ENCODE data around the gene PUDP. TPM values are rescaled to one million over a fixed set of nuclear protein-coding genes. Genes with fewer than 3 reads are reported as not detected.
A peak's percentile ranks its signal among the peaks of the same experiment; 100 is the strongest.
"Not testable (repeated sequence)": the region's sequence is repeated elsewhere in the genome, so short reads cannot be mapped to it uniquely, and the experiment has no call there.

The PUDP gene
- total RNA-seq, 1 donor from 2014 or later = 5.8 TPM

DNA sequence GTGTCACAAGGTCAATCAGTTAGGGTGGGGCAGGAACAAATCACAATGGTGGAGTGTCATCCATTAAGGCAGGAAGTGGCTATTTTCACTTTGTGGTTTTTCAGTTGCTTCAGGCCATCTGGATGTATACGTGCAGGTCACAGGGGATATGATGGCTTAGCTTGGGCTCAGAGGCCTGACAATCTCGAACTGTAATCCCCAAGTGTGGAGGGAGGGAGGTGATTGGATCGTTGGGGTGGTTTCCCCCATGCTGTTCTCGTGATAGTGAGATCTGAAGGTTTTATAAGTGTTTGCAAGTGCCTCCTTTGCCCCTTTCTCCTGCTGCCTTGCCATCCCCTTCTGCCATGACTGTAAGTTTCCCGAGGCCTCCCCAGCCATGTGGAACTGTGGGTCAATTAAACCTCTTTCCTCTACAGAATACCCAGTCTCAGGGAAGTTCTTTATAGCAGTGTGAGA lies 37.1 kb downstream of the PUDP start:
- ATAC-seq = no peak
- no peak for DNase-seq (ENCODE audit: low spot score)

DNA sequence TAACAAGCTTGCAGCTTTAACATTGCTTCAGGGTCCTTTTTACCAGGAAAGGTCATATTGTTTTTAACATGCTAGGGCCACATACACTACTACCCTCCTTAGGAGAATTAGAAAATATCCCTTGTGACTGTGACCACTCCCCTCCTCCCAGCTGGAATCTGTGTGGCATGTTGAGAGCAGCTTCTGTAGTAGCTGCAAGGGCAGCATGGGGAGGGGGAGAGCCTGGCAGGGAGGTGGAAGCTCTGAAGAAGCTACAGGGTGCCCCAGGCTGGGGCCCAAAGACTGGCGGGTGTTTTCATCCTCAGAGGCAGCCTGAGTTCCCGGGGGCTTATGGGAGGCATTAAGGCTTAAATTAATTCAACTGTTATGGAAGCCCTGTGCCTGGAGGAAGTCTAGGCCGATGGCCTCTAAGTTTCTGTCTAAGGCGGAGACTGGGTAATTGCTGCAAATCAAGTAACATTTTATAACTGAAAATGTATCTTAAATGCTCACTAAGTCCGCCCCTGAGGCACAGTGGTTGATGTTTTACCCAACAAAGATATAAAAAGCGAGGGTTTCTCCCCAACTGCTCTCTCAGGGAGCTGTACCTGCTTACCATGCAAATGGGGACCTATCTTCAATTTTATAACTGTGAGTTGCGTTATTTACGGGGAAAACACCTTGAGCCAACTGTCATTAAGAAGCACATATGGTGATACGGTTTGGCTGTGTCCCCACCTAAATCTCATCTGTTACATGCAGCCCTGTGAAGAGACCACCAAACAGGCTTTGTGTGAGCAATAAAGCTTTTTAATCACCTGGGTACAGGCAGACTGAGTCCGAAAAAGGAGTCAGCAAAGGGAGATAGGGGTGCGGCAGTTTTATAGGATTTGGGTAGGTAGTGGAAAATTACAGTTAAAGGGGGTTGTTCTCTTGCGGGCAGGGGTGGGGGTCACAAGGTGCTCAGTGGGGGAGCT lies 37.8 kb downstream of the PUDP start:
- ATAC-seq = no peak
- DNase-seq (ENCODE audit: low spot score) = no peak

DNA sequence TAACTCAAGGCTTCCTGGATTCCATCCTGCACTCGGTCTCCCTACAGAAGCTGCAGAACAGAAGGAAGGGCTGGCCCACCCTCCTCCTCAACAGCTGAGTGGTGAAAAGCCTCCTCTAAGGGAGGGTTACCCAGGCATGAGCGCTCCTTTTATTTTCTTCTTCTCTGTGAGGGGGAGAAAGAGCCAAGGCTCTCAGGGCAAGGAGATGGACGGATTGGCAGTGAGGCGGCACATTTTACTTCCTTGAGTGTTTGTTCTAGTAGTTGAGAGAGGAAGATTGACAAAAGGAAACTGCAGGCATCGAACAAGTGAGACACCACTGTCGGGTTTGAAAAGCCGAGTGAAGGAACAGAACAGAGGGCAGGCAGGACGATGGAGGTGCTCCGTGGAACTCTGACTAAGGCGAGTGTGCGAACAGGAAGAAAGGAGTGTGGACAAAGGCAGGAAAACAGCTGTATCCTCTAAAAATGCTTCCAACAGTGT lies 38.9 kb downstream of the PUDP start:
- no peak for DNase-seq (ENCODE audit: low spot score)

DNA sequence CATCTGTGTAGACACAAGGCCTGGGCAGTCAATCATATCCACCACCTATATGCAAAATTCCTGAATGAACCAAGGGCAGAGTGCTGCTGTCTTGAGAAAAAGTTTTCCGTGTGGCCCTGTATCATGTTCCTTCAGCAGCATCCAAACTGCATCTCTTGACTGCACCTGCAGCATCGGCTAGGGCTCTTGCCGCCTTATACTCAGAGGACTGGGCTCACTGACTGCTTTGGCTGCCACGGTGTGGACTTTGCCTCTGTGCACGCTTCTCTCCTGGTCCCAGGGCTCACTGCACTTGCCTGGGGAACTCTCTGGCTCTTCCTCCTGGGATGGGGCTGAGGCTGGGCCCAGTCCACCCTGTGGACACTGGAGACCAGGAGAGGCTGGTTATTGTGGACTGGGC lies 39.9 kb downstream of the PUDP start:
- DNase-seq (ENCODE audit: low spot score) (peak; percentile 51), ATAC-seq (peak; percentile 99)

More for the DNA sequence above, 38.9 kb downstream of the PUDP start:
- no peak for ATAC-seq

DNA sequence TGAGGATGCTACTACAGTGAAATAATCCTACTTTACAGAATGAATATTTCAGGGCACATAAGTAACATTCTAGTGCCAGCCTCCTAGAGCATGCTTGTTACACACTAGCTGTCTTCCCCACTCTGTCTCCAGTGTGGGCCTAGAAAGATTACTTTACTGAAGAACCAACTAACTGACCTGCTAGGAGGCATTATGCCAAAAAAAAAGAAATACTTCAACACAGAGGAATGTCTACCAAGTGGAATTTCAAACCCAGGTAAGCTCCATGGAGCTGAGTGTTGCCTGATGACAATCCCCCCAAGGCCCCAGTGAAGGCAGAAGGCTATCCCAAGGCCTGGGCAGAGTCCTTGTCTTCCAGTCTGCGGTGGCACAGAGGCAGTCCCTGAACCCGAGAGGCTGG lies 41.3 kb downstream of the PUDP start:
- ATAC-seq (no peak), DNase-seq (ENCODE audit: low spot score) (no peak)

DNA sequence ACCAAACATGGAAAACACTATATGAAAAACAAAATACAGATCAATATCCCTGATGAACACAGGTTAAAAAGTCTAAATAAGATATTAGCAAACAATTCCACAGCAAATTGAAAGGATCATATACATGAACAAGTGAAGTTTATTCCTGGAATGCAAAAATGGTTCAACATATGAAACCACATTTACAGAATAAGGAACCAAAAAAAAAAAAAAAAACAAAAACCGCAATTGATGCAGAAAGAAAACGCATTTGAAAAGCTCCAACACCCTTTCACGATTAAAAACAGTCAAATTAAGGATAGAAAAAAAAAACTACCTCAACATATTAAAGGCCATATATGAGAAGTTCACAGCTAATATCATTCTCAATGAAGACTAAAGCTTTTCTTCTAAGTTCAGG lies 45.8 kb downstream of the PUDP start:
- ATAC-seq (no peak), DNase-seq (ENCODE audit: low spot score) (no peak)

DNA sequence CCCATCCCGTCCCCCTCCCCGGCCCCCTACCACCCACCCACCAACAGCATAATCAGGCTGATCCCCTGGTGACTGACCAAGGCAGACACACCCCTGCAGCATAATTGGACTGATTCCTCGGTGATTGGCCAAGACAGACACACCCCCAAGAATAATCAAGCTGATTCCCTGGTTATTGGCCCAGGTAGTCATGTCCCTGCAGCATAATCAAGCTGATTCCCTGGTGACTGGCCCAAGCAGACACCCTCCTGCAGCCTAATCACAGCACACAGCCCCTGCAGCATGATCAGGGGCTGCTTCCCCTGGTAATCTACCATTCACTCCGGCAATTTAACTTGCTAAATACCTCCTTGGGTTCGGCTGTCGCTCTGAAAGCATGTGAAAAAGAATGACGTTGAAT lies 47.9 kb downstream of the PUDP start:
- DNase-seq (ENCODE audit: low spot score) (no peak), ATAC-seq (no peak)

DNA sequence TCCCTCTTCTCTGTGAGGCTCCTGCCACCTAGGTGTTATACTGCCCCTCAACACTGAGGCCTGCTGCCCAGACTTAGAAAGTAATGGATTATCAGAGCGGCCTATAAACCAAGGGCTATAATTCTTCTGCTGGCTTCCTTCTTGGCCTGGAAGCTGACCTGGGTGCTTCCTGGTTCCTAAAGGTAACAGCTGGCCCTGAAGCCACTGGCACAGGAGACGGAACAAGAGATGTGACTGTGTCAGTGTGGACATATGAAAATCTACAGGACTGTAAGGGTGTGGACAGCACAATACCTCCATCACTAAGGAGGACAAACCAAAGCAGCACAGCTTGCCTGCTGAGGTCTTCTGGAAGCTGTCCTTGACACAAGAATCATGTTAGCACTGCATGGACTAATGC lies 52.3 kb downstream of the PUDP start:
- DNase-seq (ENCODE audit: low spot score); ATAC-seq: not testable (repeated sequence)

DNA sequence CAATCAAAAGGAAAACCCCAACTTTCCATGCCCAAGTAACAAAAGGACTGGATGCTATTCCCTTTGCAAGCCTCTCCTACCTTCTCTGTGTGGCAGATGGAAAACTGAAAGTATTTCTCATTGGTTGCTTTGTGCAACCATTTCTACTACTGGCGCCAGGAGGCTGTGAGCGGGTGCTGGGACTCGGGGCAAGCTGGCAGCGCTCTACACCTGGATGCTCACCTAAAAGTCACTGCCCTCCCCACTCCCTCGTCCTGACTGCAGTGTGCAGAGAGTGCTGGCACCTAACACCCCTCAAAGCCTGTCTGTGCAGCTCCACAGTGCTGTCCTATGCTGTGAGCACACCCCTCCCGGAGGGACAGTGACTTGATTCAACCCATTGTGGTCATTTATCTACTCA lies 54.6 kb downstream of the PUDP start:
- DNase-seq (ENCODE audit: low spot score) = no peak
- peak; percentile 70 for ATAC-seq

DNA sequence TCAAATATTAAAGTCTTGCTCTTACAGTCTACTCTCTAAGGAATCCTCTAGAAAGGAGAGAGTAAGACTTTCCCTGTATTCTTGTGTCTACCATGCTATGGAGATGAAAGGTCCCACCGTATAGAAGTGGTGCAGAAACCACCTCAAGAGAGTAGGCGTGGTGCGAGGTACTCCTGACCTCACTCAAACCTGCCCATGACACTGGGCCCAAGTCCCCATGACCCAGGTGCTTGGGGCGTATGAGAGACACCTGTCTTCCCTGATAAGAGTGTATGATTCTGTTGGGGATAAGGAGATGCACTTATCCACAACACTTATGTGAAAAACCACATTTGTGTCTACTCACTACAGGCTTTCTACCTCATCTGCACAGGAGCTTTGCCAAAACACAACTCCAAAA lies 55.4 kb downstream of the PUDP start:
- ATAC-seq (no peak), DNase-seq (ENCODE audit: low spot score) (no peak)

DNA sequence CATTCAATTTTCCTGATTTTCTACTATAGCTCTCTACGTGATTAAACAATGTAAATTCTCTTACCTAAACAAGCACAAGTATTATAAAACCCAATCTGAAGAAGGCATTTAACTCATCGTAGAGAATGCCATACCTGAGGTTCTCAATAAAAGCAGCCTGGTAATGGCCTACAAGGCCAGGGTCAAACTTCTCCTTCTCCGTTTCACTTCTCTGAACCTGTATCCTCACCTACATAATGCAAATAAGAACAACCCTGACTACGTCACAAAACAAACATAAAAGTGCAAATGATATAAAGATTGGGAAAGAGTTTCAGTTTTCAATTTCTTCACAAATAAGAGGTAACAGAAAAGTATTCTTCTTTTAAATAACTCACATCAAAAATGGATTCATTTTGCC lies 56.0 kb downstream of the PUDP start:
- DNase-seq (ENCODE audit: low spot score) = no peak
- no peak for ATAC-seq

DNA sequence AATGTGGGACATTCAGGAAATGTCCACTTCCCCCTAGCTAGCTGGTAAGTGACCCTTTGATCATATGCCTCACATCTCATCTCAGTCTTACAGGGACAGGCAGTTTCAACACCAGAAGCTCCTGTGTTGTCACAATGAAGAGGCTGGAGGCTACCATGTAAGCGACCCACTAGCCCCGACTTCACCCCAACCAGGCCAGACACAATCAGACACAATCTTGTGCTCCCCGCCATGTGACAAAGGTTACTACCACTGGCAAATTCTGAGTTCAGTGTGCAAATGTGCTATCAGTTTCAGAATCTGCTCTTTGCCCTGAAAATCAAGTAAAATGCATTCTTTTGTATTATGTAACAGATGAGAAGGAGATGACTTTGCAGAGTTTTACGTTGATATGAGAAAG lies 57.3 kb downstream of the PUDP start:
- peak; percentile 77 for ATAC-seq
- DNase-seq (ENCODE audit: low spot score) = peak; percentile 54

DNA sequence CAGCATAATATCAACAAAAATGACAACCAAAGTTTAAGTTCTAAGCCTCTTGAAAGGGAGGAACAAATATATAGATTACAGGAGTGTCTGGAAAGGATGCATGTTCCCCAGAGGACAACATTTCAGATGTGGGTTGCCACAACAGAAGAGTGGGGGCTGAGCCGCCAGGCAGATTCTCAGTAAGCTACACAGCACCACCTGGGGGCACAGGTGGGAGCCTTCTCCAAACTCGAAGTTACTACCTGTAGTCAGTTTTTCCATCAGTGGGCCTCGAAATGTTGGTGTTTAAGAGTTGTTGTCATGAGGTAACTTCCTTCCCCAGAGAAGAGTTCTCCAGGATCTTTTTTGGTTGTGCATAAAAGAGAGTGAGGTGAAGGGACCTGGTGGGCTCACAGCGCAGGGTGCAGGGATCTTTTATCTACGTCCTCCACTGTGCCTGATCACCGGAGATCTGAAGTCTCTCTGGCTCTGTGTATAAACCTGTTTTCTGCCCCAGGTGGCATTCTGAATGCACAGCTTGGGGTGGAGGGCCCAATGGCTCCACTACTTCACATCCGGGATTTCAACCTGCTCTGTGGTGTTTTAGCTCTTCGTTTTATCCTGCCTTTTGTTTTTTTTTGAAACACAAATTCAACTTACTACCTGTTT lies 58.9 kb downstream of the PUDP start:
- peak; percentile 74 for ATAC-seq
- no peak for DNase-seq (ENCODE audit: low spot score)

DNA sequence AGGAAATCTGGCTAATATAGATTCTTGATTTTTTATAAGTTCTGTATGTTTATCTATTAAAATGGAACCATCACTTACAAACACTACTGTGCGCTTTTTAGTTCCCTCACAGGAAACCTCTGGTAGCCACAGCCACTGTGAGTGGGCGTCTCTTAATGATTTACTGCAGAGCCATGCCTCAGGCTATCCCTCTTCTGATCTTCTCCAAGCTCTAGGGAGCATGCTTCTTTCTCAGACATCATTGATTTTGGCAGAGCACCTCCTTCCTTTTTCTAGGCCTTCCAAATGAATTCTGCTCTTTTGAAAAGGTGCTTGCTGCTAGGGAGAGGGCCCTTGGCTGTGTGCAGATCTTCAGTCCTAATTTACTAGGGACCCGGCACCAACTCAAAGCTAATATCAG lies 61.6 kb downstream of the PUDP start:
- DNase-seq (ENCODE audit: low spot score) (no peak), ATAC-seq (no peak)

DNA sequence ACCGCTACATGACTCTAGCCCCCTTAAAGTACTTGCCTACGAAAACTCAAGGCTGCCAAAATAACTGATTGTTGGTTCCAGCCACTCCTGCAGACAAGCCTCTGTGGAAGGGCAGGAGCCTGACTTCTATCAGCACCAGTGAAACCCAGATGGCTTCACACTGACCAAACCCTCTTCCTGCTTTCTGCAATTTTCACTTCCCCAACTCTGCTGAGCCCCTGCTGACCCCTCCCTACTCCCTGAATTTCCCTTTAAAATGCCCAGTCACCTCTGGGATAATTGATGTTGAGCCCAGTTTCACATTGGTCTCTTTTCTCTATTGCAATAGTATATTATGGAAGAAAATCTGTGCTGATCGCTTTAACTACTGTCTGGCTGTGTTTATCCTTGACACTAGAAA lies 62.1 kb downstream of the PUDP start:
- DNase-seq (ENCODE audit: low spot score) = no peak
- ATAC-seq = no peak

DNA sequence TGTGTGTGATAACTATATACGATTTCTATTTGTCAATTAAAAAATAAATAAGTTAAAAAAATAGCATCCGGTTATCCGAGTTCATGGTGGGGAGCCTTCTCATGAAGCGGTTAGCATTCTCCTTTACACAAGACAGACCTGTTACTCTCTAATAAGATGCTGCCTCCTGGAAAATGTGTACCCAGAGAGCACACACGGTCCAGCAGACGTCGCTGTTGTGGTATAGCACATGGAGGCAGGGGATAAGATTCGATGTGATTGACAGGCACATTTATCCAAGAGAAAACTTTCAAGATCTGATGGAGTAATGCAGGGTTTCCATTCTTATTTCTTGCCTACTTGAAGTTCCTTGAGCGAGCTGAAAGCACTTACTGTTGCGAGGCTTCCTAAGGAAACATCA lies 63.1 kb downstream of the PUDP start:
- DNase-seq (ENCODE audit: low spot score) (no peak), ATAC-seq (no peak)

DNA sequence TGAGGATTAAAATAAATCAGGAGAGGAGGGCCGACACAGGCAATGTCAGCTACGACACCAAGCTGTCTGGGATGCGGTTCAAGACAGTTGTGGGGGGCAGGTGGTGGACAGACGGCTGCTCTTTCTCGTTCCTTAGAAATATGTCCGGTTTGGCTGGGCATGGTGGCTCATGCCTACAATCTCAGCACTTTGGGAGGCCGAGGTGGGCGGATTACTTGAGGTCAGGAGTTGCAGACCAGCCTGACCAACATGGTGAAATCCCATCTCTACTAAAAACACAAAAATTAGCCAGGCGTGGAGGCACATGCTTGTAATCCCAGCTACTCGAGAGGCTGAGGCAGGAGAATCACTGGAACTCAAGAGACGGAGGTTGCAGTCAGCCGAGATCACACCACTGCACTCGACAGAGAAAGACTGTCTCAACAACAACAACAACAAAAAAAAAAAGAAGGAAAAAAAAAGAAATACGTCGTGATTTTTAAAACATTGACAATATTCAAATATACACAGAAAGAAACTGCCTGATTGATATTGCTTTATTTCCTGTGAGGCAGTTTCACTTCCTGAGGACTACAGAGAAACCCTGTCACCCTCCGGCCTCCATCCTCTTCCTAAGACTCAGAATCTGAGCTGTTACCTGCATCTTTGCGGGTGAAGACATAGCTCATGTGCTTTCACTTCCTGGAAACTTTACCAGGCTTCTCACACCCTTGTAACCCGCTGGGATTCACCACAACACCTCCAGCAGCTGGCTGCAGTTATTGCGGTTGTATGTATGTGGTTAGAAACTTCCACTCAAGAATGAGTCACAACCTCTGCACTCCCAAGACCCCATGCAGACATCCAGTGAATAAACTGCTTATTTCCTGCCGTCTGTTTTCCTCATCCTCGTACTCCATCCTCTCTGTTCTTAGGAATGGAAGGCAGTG lies 64.2 kb downstream of the PUDP start:
- no peak for DNase-seq (ENCODE audit: low spot score)

DNA sequence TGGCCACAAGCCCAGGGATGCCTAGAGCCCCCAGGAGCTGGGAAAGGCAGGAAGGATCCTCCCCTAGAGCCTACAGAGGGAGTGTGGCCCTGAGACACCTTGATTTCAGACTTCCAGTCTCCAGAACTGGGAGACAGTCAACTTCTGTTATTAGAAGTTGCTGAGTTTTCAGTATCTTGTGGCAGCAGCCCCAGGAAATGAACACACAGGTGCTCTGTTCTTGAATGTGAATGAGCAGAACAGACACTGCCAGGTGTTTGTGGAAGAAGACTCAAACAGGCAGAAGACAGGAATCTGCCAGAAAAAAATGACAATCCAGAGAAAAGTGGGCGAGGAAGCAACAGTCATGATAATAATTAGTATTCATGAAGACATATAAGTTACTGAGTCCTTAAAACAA lies 64.9 kb downstream of the PUDP start:
- ATAC-seq (no peak), DNase-seq (ENCODE audit: low spot score) (no peak)

More for the DNA sequence above, 64.2 kb downstream of the PUDP start:
- no peak for ATAC-seq

DNA sequence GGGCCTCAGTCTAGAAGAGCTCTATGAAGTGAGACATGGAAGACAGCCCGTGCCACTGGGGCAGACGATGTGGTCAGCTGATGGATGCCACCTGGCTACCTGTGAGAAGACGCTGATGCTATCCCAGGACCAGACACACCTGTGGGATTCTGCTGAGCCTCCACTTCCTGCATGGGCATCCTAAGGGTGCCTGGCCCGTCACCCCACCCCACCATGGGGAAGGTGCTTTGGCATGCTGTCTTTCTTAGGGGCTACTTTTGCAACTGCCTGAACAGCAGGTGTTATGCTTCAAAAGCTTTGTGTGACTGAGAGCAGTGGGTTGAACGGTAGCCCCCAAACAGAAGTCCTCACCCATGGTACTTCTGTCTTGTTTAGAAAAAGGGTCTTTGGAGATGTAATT lies 65.4 kb downstream of the PUDP start:
- no peak for DNase-seq (ENCODE audit: low spot score)
- no peak for ATAC-seq

DNA sequence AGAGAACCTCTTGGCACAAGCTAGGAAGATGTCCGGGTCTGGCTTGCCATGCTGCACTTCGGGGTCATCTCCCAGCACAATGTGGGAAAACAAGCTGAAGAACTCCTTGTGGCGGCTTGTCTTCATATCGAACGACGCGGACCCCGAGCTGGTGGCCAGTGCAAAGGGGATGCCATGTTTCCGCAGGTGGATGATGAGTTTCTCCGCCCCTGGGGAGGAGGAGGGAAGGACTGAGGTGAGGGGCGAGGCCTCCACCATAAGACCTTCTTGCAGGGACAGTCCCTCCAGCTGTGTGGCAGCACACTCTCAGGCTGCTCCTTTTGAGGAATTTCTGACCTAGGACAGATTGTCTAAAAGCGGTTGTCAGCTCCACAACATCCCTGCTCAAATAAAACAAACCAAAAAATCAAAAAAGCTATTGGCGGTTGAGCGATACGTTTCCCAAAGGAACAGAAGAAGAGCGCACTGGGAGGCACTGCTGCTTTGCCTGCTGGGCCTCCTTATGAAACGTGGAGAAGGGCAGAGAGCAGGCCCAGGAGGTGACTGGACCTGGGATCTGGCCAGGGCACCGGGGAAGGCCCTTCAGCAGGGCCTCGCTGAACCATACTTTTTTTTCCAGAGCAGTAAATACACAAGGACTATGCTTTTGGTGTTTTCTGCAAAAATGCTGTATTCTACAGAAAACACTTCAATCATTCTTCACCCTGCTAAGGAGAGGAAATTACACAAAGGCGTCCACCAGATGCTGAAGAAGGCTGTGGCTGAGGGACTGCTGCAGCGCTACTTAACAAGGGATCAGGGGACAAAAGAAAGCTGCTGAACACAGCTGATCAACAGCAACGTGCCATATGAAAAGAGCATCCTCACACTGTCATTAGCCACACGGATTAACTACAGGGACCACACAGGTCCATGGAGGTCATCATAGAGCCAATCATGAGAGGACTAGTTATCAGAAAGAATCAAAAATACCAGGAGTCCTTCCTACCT lies 70.4 kb downstream of the PUDP start:
- peak; percentile 60 for ATAC-seq

More for the DNA sequence above, 70.4 kb downstream of the PUDP start:
- no peak for DNase-seq (ENCODE audit: low spot score)
